GM12873 (cell line): ENCODE data around the gene KCNH1.

Experiments used
- TF ChIP-seq, protein P1 (sequence below): IDR thresholded peaks from 2 replicates; pipeline ENCODE4 v1.5.1; 2012; ENCODE audit warnings: low read depth, mild to moderate bottlenecking, moderate library complexity, low read length, control low read depth; ENCODE audit not compliant: insufficient read depth; ENCODE audit errors: missing control alignments

KCNH1 gene

GRCh38 chr1:210827481-210827880, 306.5 kb downstream of the KCNH1 start:
- TF ChIP-seq, protein P1, sequence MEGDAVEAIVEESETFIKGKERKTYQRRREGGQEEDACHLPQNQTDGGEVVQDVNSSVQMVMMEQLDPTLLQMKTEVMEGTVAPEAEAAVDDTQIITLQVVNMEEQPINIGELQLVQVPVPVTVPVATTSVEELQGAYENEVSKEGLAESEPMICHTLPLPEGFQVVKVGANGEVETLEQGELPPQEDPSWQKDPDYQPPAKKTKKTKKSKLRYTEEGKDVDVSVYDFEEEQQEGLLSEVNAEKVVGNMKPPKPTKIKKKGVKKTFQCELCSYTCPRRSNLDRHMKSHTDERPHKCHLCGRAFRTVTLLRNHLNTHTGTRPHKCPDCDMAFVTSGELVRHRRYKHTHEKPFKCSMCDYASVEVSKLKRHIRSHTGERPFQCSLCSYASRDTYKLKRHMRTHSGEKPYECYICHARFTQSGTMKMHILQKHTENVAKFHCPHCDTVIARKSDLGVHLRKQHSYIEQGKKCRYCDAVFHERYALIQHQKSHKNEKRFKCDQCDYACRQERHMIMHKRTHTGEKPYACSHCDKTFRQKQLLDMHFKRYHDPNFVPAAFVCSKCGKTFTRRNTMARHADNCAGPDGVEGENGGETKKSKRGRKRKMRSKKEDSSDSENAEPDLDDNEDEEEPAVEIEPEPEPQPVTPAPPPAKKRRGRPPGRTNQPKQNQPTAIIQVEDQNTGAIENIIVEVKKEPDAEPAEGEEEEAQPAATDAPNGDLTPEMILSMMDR: no peak

GRCh38 chr1:210826686-210827085, 307.3 kb downstream of the KCNH1 start:
- TF ChIP-seq, protein P1: no peak

DNA sequence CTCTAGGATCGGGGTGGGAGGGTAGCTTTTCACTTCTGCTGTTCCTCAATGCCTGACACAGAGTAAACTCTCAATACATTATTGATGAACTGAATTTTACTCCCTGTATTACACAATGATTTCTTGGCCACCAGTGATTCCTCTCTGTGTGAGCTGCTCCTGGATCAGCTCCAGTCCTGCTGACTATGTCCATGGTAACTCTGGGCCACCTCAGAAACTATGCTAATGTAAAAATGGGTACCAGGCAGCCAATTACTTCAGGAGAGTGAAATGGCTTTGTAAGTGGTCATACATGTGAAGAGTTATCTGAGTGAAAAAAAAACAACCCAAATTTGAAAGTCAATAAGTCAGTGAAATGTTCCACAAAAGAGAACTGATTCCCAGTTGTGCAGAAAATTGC, 311.0 kb downstream of the KCNH1 start:
- TF ChIP-seq, protein P1: no peak

DNA sequence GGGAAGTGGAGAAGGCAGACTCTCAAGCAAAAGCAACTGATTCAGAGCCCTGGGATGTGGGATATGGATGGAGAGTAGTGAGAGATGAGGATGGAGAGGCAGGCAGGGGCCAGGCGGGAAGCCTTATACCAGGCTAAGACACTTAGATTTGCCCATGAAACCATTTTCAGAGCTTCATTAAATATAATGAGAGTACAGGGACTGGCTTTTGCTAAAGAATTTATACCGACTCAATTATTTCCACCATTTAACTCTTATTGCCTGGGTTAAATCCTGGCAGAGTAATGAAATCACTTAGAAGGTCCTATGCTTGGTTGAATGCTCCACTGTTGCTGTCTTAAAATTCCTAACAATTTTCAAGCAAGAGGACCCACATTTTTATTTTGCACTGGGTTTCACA, 311.7 kb downstream of the KCNH1 start:
- TF ChIP-seq, protein P1: no peak

GRCh38 chr1:210821615-210822014, 312.3 kb downstream of the KCNH1 start:
- TF ChIP-seq, protein P1: no peak

DNA sequence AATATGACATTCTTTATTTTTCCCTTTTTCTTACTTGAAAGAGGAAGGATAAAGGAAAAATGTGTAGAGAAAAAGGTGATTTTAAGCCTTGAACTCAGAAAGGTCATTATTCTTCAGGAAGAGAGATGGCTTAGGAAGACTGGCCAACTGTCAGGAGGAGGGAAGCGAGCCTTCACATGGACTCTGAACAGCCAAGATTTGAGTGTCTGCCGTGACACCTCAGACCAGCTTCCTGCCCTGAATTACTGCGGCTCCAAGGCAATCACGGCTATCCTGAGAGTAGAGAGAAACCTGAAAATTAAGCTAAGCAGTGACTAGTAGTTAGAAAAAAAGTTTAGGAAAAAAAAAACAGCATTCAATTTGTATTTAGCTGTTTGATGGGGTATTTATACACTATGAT, 314.7 kb downstream of the KCNH1 start:
- TF ChIP-seq, protein P1: no peak

DNA sequence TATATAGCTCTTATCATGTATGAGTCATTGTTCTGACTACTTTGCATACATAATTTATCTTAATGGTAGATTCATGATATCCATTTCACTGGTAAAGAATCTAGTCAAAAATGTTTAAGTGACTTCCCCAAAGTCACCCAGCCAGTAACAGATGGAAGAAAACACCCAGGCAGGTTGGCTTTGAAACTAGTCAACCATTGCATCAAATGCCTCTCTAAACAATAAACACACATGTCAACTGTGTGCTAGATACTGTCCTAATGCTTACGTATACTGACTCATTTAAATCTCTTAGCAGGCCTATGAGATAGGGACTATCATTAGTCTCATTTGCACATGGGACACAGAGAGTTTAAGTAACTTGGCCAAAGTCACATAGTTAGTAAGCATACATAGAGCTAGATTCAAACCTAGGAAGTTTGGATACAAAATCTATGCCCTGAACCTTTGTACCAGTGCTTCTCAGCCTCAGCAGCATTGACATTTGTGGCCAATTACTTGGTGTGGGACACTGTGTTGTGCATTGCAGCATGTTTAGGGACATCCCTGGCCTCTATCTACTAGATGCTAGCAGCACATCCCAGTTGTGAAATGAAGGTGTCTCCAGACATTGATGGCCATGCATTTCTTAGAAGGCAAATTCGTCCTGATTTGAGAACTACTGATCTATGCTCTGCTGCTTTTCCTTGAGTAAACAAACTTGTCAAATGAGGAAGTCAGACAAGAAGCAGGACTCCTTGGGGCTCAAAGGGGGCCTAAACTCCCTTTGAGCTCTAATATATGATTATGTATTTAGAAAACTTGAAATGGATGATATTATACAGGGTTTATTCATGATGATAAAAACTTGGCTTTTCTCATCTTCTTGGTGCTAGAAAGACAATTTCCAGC, 316.3 kb downstream of the KCNH1 start:
- TF ChIP-seq, protein P1: no peak
